RWPE1 (cell line): Measurements from ENCODE around the gene BPIFA1.
A peak's percentile ranks its signal among the peaks of the same experiment; 100 is the strongest.

Source experiments
- CTCF ChIA-PET: fragments of 350-600 bp; sonication (Branson Sonifier 250); formaldehyde crosslinking; extraction: SDS; loops from one replicate; lab custom pipeline; 2021; lab: Yijun Ruan, JAX
- POLR2A ChIA-PET: fragments of 400-600 bp; formaldehyde crosslinking; extraction: SDS; loops from one replicate; lab custom pipeline; 2020; ENCODE audit warnings: antibody characterized with exemption; ENCODE audit not compliant: low non-redundant PET; lab: Yijun Ruan, JAX
- DNase-seq: peaks from one replicate; pipeline ENCODE4 v3.0.0; 2012; ENCODE audit warnings: low spot score
- H3K27ac ChIP-seq: fragments of 450-650 bp; 2 replicates; pipeline ENCODE4 v1.5.1; 2017
- TF ChIP-seq, protein P1 (sequence below): fragments of 450-650 bp; conservative IDR thresholded peaks from 2 replicates; pipeline ENCODE4 v1.5.1; 2017; ENCODE audit warnings: low read depth, mild to moderate bottlenecking

Gene BPIFA1

DNA sequence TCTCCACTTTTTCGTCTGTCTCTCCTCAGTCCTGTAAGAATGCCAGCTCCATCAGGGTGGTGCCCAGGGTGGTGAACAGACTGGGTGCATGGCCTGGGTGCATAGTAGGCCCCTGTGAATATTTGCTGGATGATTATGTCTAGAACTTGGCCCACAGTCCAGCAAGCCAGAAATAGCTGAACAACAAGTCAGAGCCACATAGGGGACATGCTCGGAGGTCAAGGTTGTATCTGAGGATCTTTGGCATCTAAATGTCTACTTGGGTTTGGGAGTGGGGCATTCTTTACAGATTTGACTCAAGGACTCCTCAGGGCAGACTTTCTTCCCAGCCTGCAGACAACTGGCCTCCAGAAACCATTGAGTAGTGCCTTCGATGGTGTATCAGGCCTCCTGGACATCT, 36.8 kb upstream of the BPIFA1 start:
- no peak for DNase-seq
- TF ChIP-seq, protein P1, sequence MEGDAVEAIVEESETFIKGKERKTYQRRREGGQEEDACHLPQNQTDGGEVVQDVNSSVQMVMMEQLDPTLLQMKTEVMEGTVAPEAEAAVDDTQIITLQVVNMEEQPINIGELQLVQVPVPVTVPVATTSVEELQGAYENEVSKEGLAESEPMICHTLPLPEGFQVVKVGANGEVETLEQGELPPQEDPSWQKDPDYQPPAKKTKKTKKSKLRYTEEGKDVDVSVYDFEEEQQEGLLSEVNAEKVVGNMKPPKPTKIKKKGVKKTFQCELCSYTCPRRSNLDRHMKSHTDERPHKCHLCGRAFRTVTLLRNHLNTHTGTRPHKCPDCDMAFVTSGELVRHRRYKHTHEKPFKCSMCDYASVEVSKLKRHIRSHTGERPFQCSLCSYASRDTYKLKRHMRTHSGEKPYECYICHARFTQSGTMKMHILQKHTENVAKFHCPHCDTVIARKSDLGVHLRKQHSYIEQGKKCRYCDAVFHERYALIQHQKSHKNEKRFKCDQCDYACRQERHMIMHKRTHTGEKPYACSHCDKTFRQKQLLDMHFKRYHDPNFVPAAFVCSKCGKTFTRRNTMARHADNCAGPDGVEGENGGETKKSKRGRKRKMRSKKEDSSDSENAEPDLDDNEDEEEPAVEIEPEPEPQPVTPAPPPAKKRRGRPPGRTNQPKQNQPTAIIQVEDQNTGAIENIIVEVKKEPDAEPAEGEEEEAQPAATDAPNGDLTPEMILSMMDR, result no peak
- ChIA-PET CTCF (interaction anchor here (0.7 kb wide), 1 partner anchor 278 kb away, joined by 3 read pairs; no protein-coding TSS in a partner anchor), POLR2A (no interaction called here)
- H3K27ac ChIP-seq, result no peak overlapping the region

DNA sequence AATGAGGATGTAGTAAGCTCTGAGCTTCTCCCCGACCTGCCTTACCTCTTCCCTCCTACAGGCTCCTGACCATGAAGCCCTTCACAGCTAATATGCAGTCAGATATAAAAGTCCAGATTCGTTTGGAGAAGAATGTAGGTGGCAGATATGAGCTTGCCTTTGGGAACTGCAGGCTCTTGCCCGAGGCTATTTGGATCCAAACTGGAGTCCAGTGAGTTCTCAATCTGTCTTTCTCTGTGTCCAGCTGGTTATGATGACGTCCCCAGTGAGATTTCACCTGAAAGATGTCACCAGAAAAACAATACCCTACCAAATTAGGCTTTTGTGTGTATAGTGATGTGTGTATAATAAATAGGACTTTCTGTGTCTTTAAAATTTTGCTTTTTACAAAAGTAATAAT, 33.3 kb upstream of the BPIFA1 start:
- TF ChIP-seq, protein P1, result no peak
- H3K27ac ChIP-seq, result no peak overlapping the region
- DNase-seq, result no peak
- ChIA-PET CTCF (interaction anchor here (1.0 kb wide), 1 partner anchor 16 kb away, joined by 3 read pairs; no protein-coding TSS in a partner anchor), POLR2A (no interaction called here)

DNA sequence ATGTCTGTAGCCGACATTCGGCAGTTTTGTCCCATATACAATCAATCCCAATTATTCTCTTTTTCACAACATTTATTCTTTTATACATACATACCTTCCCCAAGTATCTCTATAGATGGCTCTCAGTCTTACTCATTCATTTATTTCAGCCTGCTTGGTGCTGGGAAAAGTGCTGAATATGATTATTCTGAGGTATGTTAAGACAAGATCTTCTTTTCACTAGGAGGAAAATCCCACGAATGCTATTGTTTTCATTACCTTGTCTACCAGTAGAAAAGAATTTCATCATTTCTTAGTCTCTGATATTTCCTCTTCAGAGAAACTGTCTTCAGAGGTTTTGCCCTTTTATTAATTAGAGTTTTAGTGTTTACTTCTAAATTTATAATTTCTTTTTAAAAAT, 32.4 kb upstream of the BPIFA1 start:
- TF ChIP-seq, protein P1, result no peak
- no peak overlapping the region for H3K27ac ChIP-seq
- ChIA-PET POLR2A (interaction anchor here (0.7 kb wide), 1 partner anchor 291 kb away, joined by 3 read pairs; no protein-coding TSS in a partner anchor), CTCF (no interaction called here)
- DNase-seq, result no peak

DNA sequence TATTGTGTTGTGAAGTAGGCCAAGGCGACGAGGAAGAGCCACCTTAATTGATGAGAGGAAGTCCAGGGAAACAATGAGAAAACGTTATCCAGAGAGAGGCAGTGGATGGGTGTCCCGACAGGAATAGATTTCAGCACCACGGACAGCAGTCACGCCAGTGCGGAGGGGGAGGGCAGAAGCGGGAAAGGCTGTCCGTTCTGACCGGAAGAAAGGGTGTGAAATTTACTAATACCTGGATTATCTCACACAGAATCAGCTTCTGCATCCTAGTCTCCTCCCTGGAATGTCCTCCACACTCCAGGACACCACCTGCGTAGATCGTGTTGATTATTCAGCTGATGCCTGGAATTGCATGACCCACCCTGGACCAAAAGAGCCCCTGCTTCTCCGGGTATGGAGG, 26.0 kb upstream of the BPIFA1 start:
- no peak overlapping the region for H3K27ac ChIP-seq
- DNase-seq, result peak; percentile 91
- ChIA-PET CTCF (interaction anchor here (0.6 kb wide), 1 partner anchor 18 kb away, joined by 3 read pairs; no protein-coding TSS in a partner anchor), POLR2A (no interaction called here)
- TF ChIP-seq, protein P1, result no peak

DNA sequence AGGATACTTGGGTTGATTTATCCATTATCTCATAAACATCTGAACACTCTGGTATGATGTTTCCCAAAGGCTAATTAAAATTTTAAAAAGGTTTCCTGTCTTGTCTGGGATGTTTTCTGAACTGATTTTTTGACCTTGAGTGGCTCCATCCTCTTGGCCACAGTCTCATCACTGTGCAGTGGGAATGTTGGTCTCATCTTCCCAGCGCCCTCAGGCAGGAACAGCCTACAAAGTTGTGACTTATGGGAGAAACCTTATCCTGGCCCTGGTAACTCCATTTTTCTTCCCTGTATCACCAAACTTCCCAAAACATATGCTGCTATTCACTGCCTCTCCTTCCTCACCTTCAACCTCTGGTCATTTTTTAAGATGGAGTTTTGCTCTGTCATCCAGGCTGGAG, 25.4 kb upstream of the BPIFA1 start:
- TF ChIP-seq, protein P1, result no peak
- CTCF ChIA-PET, result interaction anchor here (0.6 kb wide), 1 partner anchor 19 kb away, joined by 3 read pairs; no protein-coding TSS in a partner anchor
- no peak overlapping the region for H3K27ac ChIP-seq
- no peak for DNase-seq
- POLR2A ChIA-PET, result interaction anchor here (0.6 kb wide), 1 partner anchor 52 kb away, joined by 4 read pairs; no protein-coding TSS in a partner anchor

DNA sequence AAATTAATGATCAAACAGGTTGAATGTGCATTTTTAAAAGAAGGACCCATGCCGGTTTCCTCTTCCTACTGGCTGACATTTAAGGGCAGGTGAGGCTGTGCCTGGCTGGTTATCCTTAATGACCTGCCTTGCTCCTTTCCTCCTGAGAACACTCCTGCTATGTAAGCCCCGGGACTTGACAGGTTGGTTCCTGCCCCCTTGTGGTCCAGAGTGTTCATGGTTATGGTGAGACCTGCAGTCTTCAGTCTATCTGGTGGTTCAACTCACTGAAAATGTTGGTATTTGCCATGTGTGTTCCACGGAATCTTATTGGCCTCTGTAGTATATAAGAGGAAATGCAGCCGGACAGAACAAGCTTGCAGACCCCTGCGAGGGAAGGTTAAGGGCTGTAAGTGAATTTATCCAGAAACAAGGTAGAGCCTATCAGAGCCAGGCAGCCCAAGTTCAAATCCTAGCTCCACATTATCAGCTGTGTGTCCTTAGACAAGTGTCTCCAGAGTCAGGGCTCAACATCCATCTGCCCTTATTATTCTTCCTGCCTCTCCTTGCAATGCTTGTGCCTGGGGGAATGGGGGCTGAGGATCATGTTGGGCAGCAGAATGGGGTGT, 23.9 kb upstream of the BPIFA1 start:
- POLR2A ChIA-PET, result no interaction called here
- no peak overlapping the region for H3K27ac ChIP-seq
- CTCF ChIA-PET, result interaction anchor here (0.5 to 1.2 kb wide), 14 partner anchors 9 to 1079 kb away, joined by 3 to 6 read pairs (median 4); no protein-coding TSS in a partner anchor
- TF ChIP-seq, protein P1, result peak; percentile 55
- DNase-seq, result peak; percentile 85
